ENCODE measurements around the gene RPL19. TPM values are rescaled to one million over a fixed set of nuclear protein-coding genes. Genes with fewer than 3 reads are reported as not detected.

Gene RPL19
- polyA plus RNA-seq, 1 experiment: 1,903 TPM

DNA sequence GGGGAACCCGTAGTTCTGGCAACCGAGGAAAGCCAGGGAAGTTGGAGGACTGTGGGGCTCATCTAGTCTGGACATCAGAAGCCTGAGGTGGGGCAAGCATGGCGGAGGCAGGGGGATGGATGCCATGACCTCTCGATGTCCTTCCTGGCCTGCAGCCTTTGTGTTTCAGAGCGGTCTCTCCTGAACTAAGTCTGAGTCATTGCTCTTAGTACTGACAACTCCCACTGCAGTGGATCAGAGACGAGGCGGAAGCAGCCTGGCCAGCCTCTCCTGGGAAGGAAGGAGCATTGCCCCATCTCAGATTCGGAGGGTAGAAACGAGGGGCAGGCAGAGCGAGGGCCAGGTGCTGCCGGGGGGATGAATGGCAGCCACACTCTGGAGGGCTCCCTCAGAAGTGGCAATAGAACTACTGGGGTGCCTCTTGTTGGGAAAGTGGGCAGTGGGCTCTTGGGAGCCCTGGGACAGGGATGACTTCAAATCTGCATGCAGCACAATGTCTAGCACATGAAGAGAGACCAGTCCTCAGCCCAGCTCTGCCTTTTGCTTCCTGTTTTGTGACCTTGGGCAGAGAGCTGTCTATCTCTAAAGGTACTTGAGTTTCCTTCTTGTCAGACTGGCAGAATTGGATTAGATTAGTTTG lies 29.3 kb downstream of the RPL19 start:
- POLR2A ChIA-PET: no interaction called here
- CTCF ChIA-PET: interaction anchor here (5.1 to 19.8 kb wide), 2 partner anchors 16 kb away, joined by 56 to 438 read pairs; no protein-coding TSS in a partner anchor
- H3K27me3 ChIP-seq (ENCODE audit: control insufficient read depth, insufficient read depth, low read length): peaks cover 23% of the 10 kb centered on the region
- no peak for DNase-seq (ENCODE audit: low read depth)
- no peaks in the 10 kb centered on the region for H3K36me3 ChIP-seq (ENCODE audit: control insufficient read depth, insufficient read depth, low read length)
- H3K4me3 ChIP-seq (ENCODE audit: low read depth, low read length): no peak overlapping the region
- TF ChIP-seq, protein P1, sequence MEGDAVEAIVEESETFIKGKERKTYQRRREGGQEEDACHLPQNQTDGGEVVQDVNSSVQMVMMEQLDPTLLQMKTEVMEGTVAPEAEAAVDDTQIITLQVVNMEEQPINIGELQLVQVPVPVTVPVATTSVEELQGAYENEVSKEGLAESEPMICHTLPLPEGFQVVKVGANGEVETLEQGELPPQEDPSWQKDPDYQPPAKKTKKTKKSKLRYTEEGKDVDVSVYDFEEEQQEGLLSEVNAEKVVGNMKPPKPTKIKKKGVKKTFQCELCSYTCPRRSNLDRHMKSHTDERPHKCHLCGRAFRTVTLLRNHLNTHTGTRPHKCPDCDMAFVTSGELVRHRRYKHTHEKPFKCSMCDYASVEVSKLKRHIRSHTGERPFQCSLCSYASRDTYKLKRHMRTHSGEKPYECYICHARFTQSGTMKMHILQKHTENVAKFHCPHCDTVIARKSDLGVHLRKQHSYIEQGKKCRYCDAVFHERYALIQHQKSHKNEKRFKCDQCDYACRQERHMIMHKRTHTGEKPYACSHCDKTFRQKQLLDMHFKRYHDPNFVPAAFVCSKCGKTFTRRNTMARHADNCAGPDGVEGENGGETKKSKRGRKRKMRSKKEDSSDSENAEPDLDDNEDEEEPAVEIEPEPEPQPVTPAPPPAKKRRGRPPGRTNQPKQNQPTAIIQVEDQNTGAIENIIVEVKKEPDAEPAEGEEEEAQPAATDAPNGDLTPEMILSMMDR (IDR thresholded peaks at IDR 0.05; ENCODE audit: insufficient read depth, low read depth, low read length): no peak

DNA sequence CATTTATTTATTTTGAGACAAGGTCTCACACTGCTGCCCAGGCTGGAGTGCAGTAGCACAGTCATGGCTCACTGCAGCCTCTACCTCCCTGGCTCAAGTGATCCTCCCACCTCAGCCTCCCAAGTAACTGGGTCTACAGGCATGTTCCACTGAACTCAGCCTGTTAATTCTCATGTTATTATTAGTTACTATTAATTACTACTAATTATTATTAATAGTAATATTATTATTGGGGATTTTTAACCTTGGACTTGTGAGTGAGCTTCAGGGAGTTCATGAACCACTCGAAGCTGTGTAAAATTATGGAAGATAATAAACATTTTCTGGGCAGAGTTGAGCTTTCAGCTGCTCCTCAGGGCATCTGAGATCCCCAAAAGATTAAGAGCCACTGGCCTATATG lies 30.3 kb downstream of the RPL19 start:
- TF ChIP-seq, protein P1 (IDR thresholded peaks at IDR 0.05; ENCODE audit: insufficient read depth, low read depth, low read length): no peak
- POLR2A ChIA-PET: no interaction called here
- CTCF ChIA-PET: interaction anchor here (0.7 to 19.8 kb wide), 4 partner anchors 11 to 66 kb away, joined by 3 to 438 read pairs (median 40); no protein-coding TSS in a partner anchor
- Histone ChIP-seq H3K27me3 (ENCODE audit: control insufficient read depth, insufficient read depth, low read length) (peaks cover 16% of the 10 kb centered on the region), H3K4me3 (ENCODE audit: low read depth, low read length) (no peak overlapping the region), H3K36me3 (ENCODE audit: control insufficient read depth, insufficient read depth, low read length) (no peaks in the 10 kb centered on the region)
- no peak for DNase-seq (ENCODE audit: low read depth)

DNA sequence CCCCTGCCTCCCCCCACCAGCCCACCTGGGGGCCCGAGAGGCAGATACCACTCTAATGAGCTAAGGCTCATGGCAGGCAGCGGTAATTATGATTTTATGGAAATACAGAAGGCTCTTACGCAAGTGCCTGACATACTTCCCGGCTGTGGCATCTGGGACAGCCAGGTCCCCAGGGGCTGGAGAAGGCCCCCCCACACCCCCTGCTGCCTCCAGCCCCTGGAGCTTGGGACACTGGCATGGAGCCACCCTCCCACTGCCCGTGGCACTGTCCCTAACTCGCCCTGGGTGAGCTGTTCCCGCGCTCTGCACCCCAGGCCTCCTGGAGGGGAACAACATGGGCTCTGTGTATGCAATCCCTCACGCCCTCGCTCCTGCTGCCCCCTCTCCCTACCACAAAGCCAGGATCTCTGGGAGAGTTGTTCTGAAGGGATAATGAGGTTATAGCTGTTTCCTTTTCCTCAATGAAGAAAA lies 31.0 kb downstream of the RPL19 start:
- TF ChIP-seq, protein P1 (IDR thresholded peaks at IDR 0.05; ENCODE audit: insufficient read depth, low read depth, low read length): no peak
- Histone ChIP-seq H3K27me3 (ENCODE audit: control insufficient read depth, insufficient read depth, low read length) (peaks cover 12% of the 10 kb centered on the region), H3K36me3 (ENCODE audit: control insufficient read depth, insufficient read depth, low read length) (no peaks in the 10 kb centered on the region), H3K4me3 (ENCODE audit: low read depth, low read length) (no peak overlapping the region)
- ChIA-PET POLR2A (no interaction called here), CTCF (interaction anchor here (0.7 to 19.8 kb wide), 13 partner anchors 10 to 1291 kb away, joined by 3 to 438 read pairs (median 6); partner anchors contain the start of genes ARL5C, CACNB1 and RPL19)
- no peak for DNase-seq (ENCODE audit: low read depth)

DNA sequence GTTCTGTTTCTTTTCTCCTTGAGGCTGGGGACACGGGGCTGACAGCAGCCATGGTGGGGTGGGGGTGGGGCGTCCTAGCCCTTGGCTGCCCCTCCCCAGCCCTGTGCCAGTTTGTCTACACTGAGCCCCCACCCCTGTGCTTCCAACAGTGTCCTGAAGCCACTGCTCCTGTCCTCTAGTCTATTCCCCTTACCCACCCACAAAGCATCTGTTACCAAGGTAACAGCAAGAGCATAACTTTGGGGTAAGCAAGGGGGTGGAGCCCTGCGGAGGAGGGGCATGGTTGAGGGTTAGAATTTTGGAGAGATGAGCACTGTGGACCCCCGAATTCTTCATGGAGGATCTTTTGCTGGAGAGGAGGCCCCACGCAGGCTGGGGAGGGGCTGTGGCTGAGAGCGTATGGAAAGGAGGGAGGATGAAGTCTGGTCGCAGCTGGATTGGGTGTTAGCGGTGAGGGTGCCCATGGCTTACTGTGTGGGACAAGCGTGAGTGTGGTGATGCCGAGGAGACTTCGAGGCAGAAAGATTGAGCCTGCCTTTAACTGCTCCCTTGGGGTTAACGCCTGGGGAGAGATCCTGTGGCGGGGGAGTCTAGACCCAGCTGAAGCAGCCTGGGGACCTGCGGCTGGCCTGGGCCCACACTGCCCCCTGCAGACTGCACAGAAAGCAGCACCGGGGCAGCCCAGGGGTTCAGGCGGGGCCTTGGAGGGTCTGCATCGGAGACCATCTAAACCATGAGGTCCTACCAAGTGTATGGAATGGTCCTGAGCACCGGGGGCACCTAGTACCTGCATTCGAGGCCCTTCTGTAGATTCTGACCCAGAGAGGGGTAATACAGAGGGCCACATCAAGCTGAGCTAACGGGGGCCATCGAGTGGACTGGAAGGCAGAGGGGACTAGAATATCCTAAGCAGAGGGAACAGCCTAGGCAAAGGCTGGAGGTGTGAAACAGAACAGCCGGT lies 31.8 kb downstream of the RPL19 start:
- TF ChIP-seq, protein P1 (IDR thresholded peaks at IDR 0.05; ENCODE audit: insufficient read depth, low read depth, low read length): peak; percentile 90
- no peak overlapping the region for H3K4me3 ChIP-seq (ENCODE audit: low read depth, low read length)
- peaks cover 8% of the 10 kb centered on the region for H3K27me3 ChIP-seq (ENCODE audit: control insufficient read depth, insufficient read depth, low read length)
- no peaks in the 10 kb centered on the region for H3K36me3 ChIP-seq (ENCODE audit: control insufficient read depth, insufficient read depth, low read length)
- ChIA-PET CTCF (interaction anchor here (0.6 to 19.8 kb wide), 20 partner anchors 10 to 1290 kb away, joined by 3 to 438 read pairs (median 5); partner anchors contain the start of genes ARL5C, CACNB1 and RPL19), POLR2A (interaction anchor here (0.6 to 1.1 kb wide), 2 partner anchors 32 to 274 kb away, joined by 3 read pairs; partner anchors contain the start of gene RPL19)
- DNase-seq (ENCODE audit: low read depth): no peak

Data from BJ (cell line).